GM19452 (cell line): ENCODE results near the gene KCNMA1.
"Not testable (repeated sequence)": the region's sequence is repeated elsewhere in the genome, so short reads cannot be mapped to it uniquely, and the experiment has no call there.

Experiments
- ATAC-seq: cut with Tn5 transposase; IDR thresholded peaks from one replicate; pipeline ENCODE4 v1.9.1; 2021; ENCODE audit not compliant: unreplicated experiment

The KCNMA1 gene

GRCh38 chr10:77664008-77664407 lies 26.4 kb upstream of the KCNMA1 start:
- ATAC-seq = no peak

- ATAC-seq = no peak
Measured at GRCh38 chr10:77661674-77662073, 24.1 kb upstream of the KCNMA1 start.

GRCh38 chr10:77661100-77661499 lies 23.5 kb upstream of the KCNMA1 start:
- no peak for ATAC-seq

DNA sequence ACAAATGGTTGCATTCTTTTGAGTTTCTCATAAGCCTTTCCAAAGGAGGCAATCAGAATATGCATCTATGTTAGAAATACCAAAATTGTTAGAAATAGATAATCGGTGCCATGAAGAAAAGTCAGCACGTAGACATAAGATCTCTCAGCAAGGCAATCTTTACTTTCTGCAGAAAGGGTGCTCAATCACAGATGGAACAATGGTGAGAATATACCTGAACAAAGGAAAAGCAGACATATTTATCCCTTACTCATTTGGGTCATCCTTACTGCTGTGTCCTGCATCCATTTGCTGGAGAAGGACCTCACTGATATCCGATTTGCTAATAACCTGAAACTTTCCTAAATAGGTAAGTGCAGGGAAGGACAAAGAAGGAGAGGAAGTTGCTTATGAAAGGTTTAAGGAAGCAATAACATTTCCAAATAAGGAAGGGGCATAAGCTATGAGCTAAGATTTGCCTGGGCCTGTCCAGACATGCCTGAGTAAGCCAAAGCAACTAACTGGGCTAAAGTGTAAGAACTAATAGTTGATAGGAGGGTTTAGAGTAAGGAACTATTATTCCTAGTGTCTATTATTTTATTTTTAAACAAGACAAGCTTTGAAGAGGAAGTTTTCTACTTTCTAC lies 21.6 kb upstream of the KCNMA1 start:
- ATAC-seq = not testable (repeated sequence)

DNA sequence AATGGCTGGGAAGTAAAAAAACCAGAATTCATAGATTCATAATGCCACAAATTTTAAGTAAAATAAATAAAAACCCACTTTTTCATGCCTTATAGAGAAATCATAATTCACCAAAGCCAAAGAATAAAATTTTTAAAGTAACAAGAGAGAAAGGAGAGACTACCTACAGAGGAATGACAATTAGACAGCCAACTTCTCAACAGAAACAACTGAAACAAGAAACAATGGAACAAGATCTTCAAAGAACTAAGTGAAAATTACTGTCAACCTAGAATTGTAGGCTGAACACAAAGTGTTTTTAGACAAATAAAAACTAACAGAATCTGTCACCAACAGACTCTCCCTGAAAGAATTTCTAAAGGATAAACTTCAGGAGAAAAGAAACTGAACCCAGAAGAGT lies 15.6 kb upstream of the KCNMA1 start:
- ATAC-seq = no peak

- ATAC-seq = no peak
Measured at GRCh38 chr10:77649333-77650331, 12.0 kb upstream of the KCNMA1 start.

DNA sequence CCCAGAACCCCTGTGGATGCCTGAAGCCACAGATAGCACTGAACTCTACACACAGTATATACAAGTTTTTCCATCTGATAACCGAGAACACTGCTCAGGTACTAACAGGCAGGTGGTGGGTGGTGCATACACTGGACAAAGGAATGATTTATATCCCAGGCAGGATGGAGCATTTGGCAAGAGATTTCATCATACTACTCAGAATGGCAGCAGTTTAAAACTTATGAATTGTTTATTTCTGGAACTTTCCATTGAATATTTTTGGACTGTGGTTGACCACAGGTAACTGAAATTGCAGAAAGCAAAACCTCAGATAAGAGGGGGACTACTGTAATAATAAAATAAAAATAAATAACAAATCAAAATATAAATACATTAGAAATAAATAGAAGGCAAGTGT lies 10.9 kb upstream of the KCNMA1 start:
- ATAC-seq = no peak

GRCh38 chr10:77647543-77648293 lies 10.1 kb upstream of the KCNMA1 start:
- ATAC-seq = no peak

GRCh38 chr10:77644557-77645243 lies 7.1 kb upstream of the KCNMA1 start:
- ATAC-seq = no peak

DNA sequence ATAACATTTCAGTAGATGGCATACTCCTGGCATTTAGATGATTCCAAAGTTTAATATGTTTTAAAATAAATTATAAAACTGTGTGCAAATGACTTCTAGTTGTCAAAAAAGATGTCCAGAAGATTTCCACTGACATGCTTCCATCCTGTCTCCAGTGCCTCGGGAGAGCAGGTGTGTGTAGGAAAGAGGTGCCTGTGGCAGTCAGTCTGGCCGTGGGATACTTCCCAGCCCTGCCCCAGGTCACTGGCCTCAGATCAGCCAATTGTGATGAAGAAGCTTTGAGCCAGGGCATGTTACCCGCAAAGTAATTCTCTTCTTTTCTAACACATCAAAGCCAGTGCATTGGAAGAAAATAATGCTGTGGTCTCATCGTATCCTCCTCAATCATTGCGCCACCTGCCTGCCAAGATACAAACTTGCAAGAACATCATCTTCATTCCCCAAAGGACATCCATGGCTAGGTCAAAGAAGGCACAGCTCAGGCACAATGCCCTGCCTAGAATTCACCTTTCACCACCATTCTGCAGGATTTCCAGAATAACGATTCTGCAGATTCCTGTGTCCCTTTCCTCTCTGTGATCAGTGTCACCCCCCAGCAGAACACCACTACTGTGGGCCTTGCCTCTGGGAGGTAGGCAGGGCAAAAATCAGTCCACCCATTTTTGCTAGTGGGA lies 6.3 kb upstream of the KCNMA1 start:
- ATAC-seq = no peak

DNA sequence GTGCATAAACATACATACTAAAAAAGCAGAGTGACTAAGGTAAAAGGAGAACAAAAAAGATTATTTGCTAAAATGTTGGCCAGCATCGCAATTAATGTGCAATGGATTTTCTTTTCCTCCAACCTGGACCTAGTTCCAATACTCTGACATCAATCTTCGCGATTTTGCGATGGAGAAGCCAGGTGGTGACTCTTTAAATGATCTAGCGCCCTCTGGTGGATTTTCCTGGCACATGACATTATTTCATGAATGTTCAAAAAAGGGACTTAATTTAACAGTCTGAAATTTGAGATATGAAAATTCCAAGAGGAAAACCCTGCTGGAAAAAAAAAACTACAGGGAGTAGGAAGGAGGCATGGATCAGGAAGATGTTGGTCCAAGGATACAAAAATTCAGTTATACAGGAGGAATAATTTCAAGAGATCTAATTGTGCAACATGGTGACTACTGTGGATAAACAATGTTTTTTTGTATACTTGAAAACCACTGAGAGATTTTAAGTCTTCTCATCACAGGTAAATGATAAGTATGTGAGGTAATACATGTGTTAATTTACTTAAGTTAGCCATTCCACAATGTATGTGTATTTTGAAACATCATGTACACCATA lies 4.3 kb upstream of the KCNMA1 start:
- no peak for ATAC-seq

DNA sequence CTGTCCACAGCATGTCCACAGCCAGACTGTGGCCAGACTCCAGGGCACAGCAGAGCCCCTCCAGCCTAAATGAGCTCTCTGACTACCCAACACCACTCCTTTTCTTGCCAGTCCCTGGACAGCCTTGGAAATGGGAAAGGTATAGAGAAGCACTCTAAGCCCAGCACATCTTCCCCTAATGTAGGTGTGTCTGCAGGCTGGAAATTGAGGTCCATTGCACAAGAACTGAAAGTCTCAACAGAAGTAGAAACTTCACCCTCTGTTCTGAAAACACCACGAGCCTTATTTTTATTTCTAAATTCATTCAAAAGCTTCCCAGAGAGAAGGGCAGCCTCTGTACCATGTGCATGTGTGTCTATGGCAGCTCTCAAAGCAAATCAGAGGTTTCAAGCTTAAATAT lies 3.7 kb upstream of the KCNMA1 start:
- ATAC-seq = no peak

DNA sequence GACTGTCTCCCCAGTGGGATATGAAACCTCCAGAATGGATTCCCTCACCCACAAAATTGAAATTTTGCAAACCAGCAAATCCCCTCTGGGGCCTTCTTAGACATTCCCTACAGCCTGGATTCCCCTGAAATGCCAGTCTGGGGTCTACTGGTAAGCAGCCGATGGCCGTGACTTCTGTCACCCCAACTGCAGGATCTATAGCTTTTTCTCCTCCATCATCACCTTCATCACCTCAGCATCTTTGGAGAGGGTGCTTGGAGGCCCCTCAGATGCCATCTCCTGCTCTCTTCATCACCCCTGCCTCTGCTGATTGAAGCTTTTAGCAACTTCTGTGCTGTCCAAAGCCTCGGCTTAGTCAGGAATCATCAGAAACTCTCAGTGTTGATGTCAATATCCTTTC lies 2.6 kb upstream of the KCNMA1 start:
- no peak for ATAC-seq

DNA sequence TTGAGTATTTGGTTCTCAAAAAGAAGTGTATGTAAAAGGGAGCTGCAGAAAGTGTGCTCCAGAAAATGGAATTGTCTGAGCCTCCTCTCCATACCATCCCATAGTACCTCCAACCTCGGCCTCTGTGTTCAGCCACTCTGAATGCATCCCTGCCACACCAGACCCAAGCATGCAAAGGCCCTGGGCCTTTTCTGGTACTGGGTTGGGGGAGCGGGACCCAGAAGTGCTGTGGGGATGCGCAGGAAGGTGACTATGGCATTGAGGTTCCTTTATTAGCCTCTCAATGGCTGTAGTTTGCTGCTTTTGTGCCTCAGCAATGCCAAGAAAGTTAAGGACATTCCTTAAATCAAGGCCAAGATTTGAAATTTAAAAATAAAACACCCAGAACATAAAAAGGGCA lies 2.1 kb upstream of the KCNMA1 start:
- ATAC-seq = no peak

DNA sequence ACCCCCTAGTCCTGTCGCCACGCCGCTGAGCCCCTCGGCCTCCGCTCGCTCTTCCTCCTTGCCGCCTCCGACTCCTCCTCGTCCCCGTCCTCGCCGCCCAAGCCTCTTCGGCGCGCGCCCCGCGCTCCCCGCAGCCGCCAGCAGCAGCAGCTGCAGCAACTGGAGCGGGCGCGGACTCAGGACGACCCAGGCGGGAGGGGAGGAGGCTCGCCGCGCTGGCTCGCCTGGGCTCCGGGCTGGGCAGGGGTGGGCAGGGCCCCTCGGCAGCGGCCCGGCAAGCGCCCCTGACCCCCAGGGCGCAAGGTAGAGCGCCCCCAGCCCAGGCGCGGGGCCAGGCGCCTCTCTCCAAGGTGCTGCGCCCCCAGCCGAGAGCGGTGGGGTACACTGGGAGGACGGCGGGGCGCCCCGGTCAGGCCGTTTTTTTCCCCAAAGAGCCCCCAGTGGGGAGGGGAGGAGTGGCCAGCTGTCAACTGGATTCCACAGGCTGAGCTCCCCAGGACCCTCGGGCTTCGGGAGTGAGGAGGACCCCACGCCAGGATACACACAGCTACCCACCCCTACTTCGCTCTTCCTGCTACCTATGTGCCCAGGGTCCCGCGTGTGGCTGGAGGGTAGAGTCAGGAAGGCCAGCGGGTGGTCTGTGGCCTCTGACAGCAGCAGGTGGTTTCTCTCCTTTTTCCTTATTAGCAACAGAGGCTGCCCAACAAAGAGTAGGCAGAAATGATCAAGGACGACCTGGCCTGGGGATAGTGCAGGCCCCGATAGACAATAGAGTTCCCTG lies 903 bp upstream of the KCNMA1 start:
- no peak for ATAC-seq

DNA sequence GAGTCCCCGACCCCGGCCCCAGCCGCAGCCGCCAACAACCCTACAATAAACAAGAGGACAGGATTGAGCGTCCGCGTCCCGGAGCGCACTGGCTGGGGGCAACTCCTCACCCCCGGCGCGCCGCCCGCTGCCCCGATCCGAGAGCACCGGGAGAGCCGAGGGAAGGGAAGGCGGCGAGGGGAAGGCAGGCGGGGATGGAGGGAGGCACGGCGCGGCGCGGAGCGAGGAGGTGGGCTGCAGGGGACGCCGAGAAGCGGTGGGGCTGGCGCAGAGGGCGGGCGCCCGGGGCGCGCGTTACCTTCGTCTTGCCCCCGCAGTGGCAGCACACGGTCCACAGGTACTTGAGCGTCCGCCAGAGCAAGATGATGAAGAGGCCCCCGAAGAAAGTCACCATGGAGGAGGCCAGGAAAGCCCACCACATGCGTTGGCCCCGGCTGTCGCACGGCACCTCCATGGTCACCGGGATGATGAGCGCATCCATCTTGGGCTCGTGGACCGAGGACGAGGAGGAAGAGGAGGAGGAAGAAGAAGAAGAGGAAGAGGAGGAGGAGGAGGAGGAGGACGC lies 559 bp downstream of the KCNMA1 start:
- ATAC-seq = no peak

GRCh38 chr10:77636282-77636966 lies 1.2 kb downstream of the KCNMA1 start:
- no peak for ATAC-seq
